NCI-H2196 (cell line): ENCODE results near the gene MSI2.
A peak's percentile ranks its signal among the peaks of the same experiment; 100 is the strongest.

ENCODE experiments used
- DNase-seq: peaks from one replicate; lab custom pipeline; 2025; ENCODE audit not compliant: unreplicated experiment; lab: John Stamatoyannopoulos, UW

The MSI2 gene

GRCh38 chr17:57363580-57363979 is 107.3 kb downstream of the MSI2 start:
- DNase-seq = no peak

- no peak for DNase-seq
Measured at GRCh38 chr17:57363998-57364643, 107.8 kb downstream of the MSI2 start.

DNA sequence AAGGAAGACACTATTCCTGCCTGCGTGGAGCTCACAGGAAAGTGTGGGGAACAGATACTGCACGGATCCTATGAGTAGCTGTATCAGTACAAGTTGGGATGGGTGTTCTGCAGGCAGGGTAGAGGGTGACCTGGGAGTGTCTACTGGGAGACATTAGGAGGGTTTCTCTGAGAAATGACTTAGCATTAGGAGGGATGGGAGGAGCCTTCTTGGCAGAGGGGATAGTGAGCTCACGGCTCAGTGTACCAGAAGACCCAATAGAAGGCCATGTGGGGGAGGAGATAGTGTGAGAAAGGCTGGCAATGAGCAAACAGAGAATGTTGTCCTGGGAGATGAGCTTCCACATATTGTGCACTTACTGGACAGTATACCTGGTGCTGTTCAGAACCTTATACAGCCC is 109.1 kb downstream of the MSI2 start:
- DNase-seq = no peak

- DNase-seq = no peak
Measured at GRCh38 chr17:57366177-57366557, 109.8 kb downstream of the MSI2 start.

DNA sequence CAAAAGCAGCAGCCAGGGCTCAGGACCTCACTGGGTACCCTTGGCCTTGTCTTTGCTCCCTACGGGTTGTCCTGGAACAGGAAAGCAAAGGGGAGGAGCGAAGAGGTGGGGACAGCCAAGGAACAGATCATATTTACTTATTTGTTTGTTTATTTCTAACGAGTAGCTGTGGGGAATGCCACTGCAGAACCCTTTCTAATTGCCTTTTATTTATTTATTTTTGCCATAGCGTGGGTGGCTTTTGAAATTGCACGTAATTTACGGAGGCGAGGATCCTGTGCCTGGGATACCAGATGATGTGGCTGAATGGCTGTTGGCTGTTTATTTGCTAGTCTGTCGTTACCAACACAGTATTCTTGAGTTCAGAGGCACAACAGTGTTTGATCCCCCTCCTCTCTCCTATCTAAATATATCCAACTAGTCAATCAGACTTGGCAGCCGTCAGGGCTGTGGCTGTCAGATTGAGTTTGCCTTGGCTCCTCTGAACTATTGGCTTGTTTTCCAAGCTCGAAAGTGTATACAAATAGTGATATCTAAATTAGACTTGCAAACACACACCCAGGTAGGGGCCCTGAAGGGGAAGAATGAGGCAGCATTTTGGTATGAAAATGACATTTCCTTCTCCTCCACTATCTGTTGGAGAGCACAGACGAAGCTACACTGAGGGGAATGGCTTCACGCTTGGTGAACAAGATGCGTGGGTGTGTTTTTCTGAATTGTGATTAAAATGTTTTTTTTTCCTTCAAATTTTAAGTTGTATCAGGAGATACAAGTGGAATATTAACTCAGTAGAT is 110.4 kb downstream of the MSI2 start:
- peak; percentile 49 for DNase-seq

DNA sequence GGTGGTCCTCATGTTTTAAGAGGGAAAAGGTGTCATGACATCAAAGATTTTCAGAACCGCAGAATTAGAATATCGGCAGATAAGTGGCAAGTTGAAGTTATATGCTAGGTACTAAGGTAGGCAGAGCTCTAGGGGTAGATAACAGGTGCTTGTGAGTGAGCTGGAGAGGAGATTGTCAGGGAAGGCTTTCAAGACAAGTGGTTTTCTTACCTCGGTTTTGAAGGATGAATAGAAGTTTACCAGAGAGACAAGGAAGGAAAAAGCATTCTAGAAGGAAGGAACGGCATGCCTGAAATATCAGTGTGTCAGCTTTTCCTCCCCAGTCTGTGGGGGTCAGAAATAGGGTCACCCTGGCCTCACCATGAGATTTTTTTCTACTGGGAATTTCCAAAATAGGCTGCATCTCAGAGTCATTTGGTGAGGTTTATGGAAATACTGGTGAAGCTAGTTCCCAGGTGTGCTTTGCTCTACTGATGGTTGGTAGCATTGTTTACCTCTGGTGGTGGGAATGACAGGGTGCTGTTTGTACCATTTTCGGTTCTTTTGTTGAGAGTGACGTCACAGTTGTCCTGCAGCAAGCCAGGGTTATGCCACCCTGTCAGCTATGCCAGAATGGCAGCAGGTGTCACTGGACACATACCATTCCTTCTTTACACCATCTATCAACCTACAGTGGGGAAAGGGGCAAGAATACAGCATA is 112.5 kb downstream of the MSI2 start:
- no peak for DNase-seq

DNA sequence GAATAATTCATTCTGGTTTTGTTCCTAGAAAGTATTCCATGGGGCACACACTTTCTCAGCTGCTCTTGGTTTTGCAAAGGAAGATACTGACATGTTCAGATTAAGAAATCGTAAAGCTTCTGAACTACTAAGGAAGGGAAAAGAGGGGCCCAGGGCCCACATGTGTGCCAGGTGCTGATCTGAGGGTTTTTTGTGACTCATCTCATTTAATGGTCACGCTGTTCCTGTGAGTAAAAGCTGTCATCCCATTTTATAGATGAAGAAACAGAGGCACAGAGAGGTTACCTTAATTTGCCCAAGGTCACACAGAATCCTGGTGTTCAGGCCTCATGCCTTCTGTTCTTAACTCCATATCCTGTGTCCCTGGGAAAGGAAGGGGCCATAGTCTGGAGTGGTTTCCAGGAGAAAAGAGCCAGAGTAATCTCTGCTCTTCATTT is 113.2 kb downstream of the MSI2 start:
- DNase-seq = no peak

- DNase-seq = no peak
Measured at GRCh38 chr17:57370037-57370581, 113.8 kb downstream of the MSI2 start.

GRCh38 chr17:57370619-57371018 is 114.3 kb downstream of the MSI2 start:
- no peak for DNase-seq

DNA sequence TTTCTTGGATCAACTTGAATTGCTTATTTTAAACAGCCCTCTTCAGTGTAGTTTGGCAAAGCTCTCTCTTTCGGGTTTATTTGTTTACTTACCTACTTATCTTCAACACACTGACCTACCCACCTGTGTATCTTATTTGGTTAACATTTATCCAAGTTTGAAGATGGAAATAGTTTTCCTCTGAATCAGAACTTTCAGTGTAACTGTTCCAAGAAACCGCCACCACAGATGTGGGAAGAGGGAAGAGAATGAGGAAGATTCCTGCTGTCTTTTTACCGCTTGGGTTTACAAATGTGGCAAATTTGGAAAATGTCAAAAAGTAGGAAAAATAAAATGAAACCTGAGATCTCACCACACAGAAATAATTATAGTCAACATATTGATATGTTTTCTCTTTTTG is 115.8 kb downstream of the MSI2 start:
- DNase-seq = peak; percentile 28

DNA sequence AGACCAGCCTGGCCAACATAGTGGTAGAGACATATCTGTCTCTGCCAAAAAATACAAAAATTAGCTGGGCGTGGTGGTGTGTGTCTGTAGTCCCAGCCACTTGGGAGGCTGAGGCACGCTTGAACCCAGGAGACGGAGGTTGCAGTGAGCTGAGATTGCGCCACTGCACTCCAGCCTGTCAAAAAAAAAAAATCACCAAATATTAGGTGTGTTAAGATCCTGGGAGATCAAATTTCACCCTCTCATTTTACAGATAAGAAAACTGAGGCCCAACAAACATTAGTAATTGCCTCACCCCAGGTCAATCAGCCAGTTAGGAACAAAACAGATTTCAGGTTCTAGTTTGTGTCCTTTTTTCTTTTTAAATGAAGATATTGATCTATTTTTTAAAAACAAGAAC is 116.7 kb downstream of the MSI2 start:
- no peak for DNase-seq

DNA sequence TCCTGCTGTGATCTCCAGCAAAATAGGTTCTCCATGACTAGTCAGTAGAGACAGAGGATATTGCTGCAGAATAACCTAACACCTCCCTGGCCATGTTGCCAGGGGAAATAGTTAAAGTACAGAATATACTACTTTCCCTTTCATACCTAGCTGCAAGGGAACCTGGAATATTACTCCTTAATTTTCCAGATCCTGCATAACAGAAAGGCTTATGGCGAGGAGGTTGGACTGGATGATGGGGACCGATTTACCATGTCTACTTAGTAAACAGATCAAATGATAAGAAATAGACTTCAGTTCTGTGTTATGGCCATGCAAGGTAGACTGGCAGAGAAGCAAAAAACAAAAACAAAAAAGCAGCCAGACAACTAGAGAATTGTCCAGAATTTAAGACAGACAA is 117.4 kb downstream of the MSI2 start:
- no peak for DNase-seq

- no peak for DNase-seq
Measured at GRCh38 chr17:57375040-57375769, 118.9 kb downstream of the MSI2 start.

DNA sequence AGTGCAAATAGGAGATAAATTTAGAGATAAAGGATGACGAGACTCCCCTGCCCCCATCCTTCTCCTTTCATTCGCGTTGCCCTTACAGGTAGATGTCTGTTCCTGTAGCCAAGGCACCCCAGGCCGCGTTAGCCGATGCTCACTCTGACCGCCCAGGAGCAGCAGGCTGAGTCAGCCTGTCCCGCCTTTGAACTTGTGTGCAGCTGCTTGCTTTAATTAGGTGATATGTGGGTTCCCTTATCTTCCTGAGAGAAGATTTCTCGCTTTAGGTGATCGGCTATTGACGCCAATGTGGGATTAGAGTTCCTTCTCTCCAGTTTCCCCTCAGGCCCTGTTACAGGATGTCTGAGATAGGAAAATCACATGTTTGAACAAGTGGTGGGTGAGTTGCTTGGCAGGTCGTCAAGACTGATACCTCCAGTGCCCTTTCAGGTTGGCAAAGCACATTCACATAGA is 119.5 kb downstream of the MSI2 start:
- DNase-seq = no peak

- no peak for DNase-seq
Measured at GRCh38 chr17:57377094-57377493, 120.8 kb downstream of the MSI2 start.

GRCh38 chr17:57379237-57379894 is 123.0 kb downstream of the MSI2 start:
- DNase-seq = no peak

- DNase-seq = no peak
Measured at GRCh38 chr17:57379895-57380434, 123.6 kb downstream of the MSI2 start.

DNA sequence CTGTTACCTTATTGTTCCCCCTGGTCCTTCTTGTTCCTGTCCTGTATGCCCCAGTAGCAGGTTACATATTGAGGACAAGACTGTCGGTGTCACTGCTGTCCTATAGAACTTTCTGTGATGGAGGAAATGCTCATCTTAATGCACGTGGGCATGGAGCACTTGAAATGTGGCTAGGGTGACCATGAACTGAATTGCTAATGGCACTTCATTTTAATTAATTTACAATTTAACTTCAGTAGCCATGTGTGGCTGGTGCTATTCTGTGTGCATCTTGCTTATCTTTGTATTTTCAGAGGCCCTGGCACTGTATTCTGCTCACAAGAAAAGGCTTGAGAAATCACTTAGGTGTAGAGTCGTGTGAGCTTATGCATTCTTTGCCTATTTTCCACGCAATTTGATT is 125.2 kb downstream of the MSI2 start:
- DNase-seq = no peak

DNA sequence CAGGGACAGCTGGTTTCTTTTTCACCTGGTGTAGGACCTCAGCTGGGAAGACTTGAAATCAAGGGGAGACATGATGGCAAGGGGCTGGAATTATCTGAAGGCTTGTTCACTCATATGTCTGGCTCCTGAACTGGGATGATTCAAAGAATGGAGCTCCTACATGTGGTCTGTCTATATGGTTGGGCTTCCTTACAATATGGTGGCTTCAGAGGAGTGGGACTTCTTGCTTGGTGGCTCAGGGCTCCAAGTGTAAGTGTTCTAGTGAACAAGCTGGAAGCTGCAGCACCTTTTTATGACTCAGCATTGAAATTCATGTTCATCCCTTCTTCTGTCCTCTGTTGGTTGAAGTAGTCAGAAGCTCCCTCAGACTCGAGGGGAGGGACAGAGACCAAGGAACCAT is 127.9 kb downstream of the MSI2 start:
- DNase-seq = no peak

DNA sequence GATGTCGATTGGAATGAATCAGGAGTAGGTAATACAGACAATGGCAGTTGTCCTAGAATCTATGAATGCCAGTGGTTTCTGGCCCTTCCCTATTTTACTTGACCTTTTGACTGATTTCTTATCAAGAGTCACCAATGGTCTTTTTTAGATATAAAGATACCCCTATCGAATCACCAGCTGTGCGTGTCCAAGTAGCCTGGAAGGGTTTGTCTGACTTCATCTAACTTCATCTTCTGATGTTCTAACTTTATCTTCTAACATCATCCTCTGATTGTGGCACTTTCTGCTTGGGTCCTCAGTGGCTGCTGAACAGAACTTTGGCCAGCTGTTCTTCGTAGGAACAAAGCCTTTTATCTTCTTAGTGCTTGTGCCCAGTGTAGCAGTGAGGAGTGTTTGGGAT is 129.7 kb downstream of the MSI2 start:
- DNase-seq = no peak
